ENCODE measurements around the gene PPP4R3B. TPM values are rescaled to one million over a fixed set of nuclear protein-coding genes. Genes with fewer than 3 reads are reported as not detected.

PPP4R3B gene
- total and polyA plus RNA-seq, 2 of the 8 experiments (the other 6 are each of a cell fraction or from before 2014, with no cell fraction given), result 8.5 to 39.1 TPM

- no peak for TF ChIP-seq ZNF274 (IDR thresholded peaks at IDR 0.05; ENCODE audit: borderline replicate concordance, extremely low read depth, low read length)
- no peak for TF ChIP-seq CTCF (IDR thresholded peaks at IDR 0.05; ENCODE audit: control extremely low read depth in 1 of 3, insufficient read depth in 1 of 3, low read depth in 1 of 3, low read length in 3 of 3)
- no peak for TF ChIP-seq ASH2L (IDR thresholded peaks at IDR 0.05; ENCODE audit: low read length)
- TF ChIP-seq, protein P1, sequence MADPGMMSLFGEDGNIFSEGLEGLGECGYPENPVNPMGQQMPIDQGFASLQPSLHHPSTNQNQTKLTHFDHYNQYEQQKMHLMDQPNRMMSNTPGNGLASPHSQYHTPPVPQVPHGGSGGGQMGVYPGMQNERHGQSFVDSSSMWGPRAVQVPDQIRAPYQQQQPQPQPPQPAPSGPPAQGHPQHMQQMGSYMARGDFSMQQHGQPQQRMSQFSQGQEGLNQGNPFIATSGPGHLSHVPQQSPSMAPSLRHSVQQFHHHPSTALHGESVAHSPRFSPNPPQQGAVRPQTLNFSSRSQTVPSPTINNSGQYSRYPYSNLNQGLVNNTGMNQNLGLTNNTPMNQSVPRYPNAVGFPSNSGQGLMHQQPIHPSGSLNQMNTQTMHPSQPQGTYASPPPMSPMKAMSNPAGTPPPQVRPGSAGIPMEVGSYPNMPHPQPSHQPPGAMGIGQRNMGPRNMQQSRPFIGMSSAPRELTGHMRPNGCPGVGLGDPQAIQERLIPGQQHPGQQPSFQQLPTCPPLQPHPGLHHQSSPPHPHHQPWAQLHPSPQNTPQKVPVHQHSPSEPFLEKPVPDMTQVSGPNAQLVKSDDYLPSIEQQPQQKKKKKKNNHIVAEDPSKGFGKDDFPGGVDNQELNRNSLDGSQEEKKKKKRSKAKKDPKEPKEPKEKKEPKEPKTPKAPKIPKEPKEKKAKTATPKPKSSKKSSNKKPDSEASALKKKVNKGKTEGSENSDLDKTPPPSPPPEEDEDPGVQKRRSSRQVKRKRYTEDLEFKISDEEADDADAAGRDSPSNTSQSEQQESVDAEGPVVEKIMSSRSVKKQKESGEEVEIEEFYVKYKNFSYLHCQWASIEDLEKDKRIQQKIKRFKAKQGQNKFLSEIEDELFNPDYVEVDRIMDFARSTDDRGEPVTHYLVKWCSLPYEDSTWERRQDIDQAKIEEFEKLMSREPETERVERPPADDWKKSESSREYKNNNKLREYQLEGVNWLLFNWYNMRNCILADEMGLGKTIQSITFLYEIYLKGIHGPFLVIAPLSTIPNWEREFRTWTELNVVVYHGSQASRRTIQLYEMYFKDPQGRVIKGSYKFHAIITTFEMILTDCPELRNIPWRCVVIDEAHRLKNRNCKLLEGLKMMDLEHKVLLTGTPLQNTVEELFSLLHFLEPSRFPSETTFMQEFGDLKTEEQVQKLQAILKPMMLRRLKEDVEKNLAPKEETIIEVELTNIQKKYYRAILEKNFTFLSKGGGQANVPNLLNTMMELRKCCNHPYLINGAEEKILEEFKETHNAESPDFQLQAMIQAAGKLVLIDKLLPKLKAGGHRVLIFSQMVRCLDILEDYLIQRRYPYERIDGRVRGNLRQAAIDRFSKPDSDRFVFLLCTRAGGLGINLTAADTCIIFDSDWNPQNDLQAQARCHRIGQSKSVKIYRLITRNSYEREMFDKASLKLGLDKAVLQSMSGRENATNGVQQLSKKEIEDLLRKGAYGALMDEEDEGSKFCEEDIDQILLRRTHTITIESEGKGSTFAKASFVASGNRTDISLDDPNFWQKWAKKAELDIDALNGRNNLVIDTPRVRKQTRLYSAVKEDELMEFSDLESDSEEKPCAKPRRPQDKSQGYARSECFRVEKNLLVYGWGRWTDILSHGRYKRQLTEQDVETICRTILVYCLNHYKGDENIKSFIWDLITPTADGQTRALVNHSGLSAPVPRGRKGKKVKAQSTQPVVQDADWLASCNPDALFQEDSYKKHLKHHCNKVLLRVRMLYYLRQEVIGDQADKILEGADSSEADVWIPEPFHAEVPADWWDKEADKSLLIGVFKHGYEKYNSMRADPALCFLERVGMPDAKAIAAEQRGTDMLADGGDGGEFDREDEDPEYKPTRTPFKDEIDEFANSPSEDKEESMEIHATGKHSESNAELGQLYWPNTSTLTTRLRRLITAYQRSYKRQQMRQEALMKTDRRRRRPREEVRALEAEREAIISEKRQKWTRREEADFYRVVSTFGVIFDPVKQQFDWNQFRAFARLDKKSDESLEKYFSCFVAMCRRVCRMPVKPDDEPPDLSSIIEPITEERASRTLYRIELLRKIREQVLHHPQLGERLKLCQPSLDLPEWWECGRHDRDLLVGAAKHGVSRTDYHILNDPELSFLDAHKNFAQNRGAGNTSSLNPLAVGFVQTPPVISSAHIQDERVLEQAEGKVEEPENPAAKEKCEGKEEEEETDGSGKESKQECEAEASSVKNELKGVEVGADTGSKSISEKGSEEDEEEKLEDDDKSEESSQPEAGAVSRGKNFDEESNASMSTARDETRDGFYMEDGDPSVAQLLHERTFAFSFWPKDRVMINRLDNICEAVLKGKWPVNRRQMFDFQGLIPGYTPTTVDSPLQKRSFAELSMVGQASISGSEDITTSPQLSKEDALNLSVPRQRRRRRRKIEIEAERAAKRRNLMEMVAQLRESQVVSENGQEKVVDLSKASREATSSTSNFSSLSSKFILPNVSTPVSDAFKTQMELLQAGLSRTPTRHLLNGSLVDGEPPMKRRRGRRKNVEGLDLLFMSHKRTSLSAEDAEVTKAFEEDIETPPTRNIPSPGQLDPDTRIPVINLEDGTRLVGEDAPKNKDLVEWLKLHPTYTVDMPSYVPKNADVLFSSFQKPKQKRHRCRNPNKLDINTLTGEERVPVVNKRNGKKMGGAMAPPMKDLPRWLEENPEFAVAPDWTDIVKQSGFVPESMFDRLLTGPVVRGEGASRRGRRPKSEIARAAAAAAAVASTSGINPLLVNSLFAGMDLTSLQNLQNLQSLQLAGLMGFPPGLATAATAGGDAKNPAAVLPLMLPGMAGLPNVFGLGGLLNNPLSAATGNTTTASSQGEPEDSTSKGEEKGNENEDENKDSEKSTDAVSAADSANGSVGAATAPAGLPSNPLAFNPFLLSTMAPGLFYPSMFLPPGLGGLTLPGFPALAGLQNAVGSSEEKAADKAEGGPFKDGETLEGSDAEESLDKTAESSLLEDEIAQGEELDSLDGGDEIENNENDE (IDR thresholded peaks at IDR 0.05; ENCODE audit: insufficient replicate concordance, low read length), result no peak
- no peak for TF ChIP-seq POLR2AphosphoS5 (IDR thresholded peaks at IDR 0.05; ENCODE audit: low read depth, low read length)
These were observed 8.1 kb downstream of the PPP4R3B start (continued) for GRCh38 chr2:55609193-55609794.
